Parathyroid adenoma (tissue), 2 donors: ENCODE measurements around the gene CEBPA.

Source experiments
- H2AFZ ChIP-seq: fragments of 300-600 bp; sonication (generic); one replicate; pipeline ENCODE4 v1.7.0; 2017; ENCODE audit warnings: antibody characterized with exemption, mild to moderate bottlenecking
- H3K27ac ChIP-seq: fragments of 300-600 bp; sonication (generic); one replicate; pipeline ENCODE4 v1.7.0; 2017
- H3K27me3 ChIP-seq: fragments of 300-600 bp; sonication (generic); one replicate; pipeline ENCODE4 v1.7.0; 2017; ENCODE audit warnings: low read length; ENCODE audit not compliant: control insufficient read depth, insufficient read depth
- H3K36me3 ChIP-seq: fragments of 300-600 bp; sonication (generic); one replicate; pipeline ENCODE4 v1.7.0; 2017; ENCODE audit warnings: low read length; ENCODE audit not compliant: control insufficient read depth, insufficient read depth
- H3K4me1 ChIP-seq: fragments of 300-600 bp; sonication (generic); one replicate; pipeline ENCODE4 v1.7.0; 2017; ENCODE audit warnings: control low read depth
- H3K4me2 ChIP-seq: fragments of 300-600 bp; sonication (generic); one replicate; pipeline ENCODE4 v1.7.0; 2017; ENCODE audit warnings: low read length
- H3K4me3 ChIP-seq: fragments of 300-600 bp; sonication (generic); one replicate; pipeline ENCODE4 v1.7.0; 2017; ENCODE audit warnings: low read depth, low read length
- H3K79me2 ChIP-seq: fragments of 300-600 bp; sonication (generic); one replicate; pipeline ENCODE4 v1.7.0; 2017; ENCODE audit warnings: control low read depth
- H3K9ac ChIP-seq: fragments of 300-600 bp; sonication (generic); one replicate; pipeline ENCODE4 v1.7.0; 2017; ENCODE audit warnings: mild to moderate bottlenecking
- H3K9me3 ChIP-seq: fragments of 300-600 bp; sonication (generic); one replicate; pipeline ENCODE4 v1.7.0; 2017; ENCODE audit warnings: low read length; ENCODE audit not compliant: control insufficient read depth
- TF ChIP-seq, protein P1 (sequence below): fragments of 300-600 bp; sonication (generic); IDR thresholded peaks from one replicate; pipeline ENCODE4 v1.7.0; 2017; ENCODE audit warnings: antibody characterized with exemption, mild to moderate bottlenecking
- donor health status: primary hyperparathyroidism.

CEBPA gene

DNA sequence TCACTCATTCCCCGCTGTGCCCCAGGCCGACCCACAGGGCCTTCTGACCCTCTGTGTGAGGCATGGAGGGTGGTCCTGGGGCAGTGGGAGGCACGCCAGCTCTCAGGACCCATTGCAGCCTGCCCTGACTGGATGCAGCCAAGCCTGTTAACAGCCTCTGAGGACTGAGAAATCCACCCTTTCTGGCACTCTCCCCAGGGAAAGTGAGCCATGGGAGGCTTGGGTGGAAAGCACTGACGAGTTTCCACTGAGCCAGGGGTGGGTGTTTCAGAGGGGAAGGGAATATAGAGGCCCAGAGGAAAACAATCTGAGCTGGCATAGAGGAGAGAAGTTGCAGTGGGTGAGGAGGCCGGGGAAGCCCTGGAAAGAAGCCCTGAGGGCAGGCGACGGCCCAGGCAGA is 46.1 kb downstream of the CEBPA start:
- Histone ChIP-seq H3K36me3 (no peaks in the 10 kb centered on the region), H3K9me3 (no peaks in the 10 kb centered on the region), H3K79me2 (no peaks in the 10 kb centered on the region), H3K4me2 (no peak overlapping the region), H3K4me1 (no peaks in the 10 kb centered on the region), H3K4me3 (no peak overlapping the region), H2AFZ (no peak overlapping the region), H3K27me3 (no peaks in the 10 kb centered on the region), H3K27ac (no peak overlapping the region), H3K9ac (no peak overlapping the region)
- TF ChIP-seq, protein P1, sequence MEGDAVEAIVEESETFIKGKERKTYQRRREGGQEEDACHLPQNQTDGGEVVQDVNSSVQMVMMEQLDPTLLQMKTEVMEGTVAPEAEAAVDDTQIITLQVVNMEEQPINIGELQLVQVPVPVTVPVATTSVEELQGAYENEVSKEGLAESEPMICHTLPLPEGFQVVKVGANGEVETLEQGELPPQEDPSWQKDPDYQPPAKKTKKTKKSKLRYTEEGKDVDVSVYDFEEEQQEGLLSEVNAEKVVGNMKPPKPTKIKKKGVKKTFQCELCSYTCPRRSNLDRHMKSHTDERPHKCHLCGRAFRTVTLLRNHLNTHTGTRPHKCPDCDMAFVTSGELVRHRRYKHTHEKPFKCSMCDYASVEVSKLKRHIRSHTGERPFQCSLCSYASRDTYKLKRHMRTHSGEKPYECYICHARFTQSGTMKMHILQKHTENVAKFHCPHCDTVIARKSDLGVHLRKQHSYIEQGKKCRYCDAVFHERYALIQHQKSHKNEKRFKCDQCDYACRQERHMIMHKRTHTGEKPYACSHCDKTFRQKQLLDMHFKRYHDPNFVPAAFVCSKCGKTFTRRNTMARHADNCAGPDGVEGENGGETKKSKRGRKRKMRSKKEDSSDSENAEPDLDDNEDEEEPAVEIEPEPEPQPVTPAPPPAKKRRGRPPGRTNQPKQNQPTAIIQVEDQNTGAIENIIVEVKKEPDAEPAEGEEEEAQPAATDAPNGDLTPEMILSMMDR = no peak

DNA sequence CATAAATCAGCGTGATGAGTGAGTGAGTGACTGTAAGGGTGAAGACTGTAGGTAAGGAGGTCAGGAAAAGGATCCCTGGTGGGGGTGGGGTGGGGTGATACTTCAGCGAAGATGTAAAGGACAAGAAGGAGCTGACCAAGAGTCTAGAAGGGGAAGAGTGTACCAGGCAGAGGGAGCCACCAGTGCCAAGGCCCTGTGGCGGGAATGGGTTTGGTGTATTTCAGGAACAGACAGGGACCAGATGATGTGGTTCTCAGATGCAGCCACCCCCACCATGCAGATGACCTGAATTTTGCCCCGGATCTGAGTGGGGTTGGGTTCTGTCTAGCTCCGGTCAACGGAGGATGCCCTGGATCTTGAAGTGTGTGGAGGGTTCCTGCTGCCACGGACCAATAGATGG is 46.6 kb downstream of the CEBPA start:
- Histone ChIP-seq H3K27me3 (no peaks in the 10 kb centered on the region), H3K9me3 (no peaks in the 10 kb centered on the region), H3K27ac (no peak overlapping the region), H2AFZ (no peak overlapping the region), H3K36me3 (no peaks in the 10 kb centered on the region), H3K9ac (no peak overlapping the region), H3K4me1 (no peaks in the 10 kb centered on the region), H3K79me2 (no peaks in the 10 kb centered on the region), H3K4me2 (no peak overlapping the region), H3K4me3 (no peak overlapping the region)
- TF ChIP-seq, protein P1 = no peak

DNA sequence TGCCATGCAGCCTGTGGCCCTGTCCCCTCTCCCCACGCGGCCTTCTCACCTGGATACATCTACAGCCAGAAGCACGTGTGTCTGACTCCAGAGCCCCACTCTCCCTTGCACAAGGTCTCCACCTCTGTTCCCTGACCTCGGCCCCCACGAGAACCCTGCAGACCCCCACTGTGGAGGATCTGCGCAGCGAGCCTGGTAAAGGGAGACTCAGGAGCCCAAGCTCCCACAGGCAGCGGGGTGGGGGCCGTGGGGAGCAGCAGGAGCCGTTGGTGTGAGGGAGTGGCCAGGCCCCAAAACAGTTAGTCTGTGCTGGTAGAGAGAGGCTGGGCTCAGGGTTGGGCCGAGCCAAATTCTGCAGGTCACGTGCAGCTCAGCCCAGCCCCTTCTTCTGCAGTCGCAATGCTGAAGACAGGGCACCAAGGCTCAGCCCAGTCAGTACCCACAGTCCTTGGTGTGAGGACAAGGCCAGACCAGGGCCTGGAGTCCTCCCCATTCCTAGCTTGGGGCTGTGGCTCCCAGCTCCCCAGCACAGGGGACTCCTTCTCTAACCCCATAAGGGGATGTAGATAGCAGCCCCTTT is 48.0 kb downstream of the CEBPA start:
- peaks cover 8% of the 10 kb centered on the region for H3K4me1 ChIP-seq
- H3K27ac ChIP-seq = no peak overlapping the region
- no peaks in the 10 kb centered on the region for H3K36me3 ChIP-seq
- peaks cover 2% of the 10 kb centered on the region for H3K79me2 ChIP-seq
- no peak overlapping the region for H3K4me2 ChIP-seq
- H3K9me3 ChIP-seq = no peaks in the 10 kb centered on the region
- no peak overlapping the region for H2AFZ ChIP-seq
- no peak overlapping the region for H3K4me3 ChIP-seq
- H3K27me3 ChIP-seq = no peaks in the 10 kb centered on the region
- H3K9ac ChIP-seq = no peak overlapping the region
- TF ChIP-seq, protein P1 = no peak

DNA sequence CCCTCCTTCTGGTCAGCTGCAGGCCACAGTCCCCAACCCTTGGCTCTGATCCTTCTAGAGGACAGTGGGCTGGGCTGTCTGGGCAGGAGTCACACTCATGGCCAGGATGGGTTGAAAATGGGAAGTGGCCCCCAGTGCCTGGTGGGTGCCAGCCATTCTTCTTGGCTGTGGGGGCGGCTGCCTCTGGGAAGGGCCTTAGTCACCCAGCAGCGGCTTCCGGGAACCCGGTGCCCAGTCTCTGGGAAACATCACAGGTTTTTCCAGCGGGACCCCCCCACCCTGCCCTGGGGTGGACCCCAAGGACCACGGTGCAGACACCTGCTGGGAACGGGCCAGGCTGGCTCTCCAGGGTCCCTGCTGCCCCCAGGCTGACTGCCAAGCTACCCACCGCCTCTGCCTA is 49.4 kb downstream of the CEBPA start:
- H3K9me3 ChIP-seq = no peaks in the 10 kb centered on the region
- H3K4me1 ChIP-seq = peaks cover 8% of the 10 kb centered on the region
- TF ChIP-seq, protein P1 = no peak
- no peak overlapping the region for H3K4me2 ChIP-seq
- H2AFZ ChIP-seq = no peak overlapping the region
- no peak overlapping the region for H3K4me3 ChIP-seq
- H3K27ac ChIP-seq = no peak overlapping the region
- H3K36me3 ChIP-seq = no peaks in the 10 kb centered on the region
- no peaks in the 10 kb centered on the region for H3K27me3 ChIP-seq
- H3K9ac ChIP-seq = no peak overlapping the region
- peaks cover 2% of the 10 kb centered on the region for H3K79me2 ChIP-seq

DNA sequence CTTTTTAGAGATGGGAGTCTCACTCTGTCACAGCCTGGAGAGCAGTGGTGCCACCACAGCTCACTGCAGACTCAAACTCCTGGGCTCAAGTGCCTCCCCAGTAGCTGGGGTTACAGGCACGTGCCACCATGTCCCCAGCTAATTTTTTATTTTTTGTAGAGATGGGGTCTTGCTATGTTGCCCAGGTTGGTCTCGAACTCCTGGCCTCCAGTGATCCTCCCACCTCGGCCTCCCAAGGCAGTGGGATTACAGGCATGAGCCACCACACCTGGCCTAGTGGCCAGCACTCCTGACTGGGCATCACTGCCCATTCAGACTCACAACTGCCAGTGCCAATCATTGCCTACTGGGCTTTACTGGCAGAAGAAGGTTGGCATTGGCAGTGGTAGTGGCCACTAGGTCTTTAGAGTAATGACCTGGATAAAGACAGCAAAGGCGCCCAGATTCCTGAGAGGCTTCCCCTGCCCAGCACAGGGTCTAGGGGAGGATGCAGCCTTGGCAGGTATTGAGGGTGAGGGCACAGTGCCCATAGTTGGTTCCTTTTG is 49.8 kb downstream of the CEBPA start:
- H2AFZ ChIP-seq = no peak overlapping the region
- H3K27me3 ChIP-seq = no peaks in the 10 kb centered on the region
- TF ChIP-seq, protein P1 = no peak

More for the DNA sequence above, 49.8 kb downstream of the CEBPA start:
- no peaks in the 10 kb centered on the region for H3K36me3 ChIP-seq
- H3K4me2 ChIP-seq = no peak overlapping the region
- no peaks in the 10 kb centered on the region for H3K9me3 ChIP-seq
- H3K9ac ChIP-seq = no peak overlapping the region
- H3K27ac ChIP-seq = no peak overlapping the region
- peaks cover 8% of the 10 kb centered on the region for H3K4me1 ChIP-seq
- H3K79me2 ChIP-seq = peaks cover 2% of the 10 kb centered on the region
- H3K4me3 ChIP-seq = no peak overlapping the region
